GM12875 (cell line): Measurements from ENCODE around the gene DOCK8.

Experiments used
- H3K4me3 ChIP-seq: one replicate; pipeline ENCODE4 v1.5.1; 2011; ENCODE audit warnings: low read depth, low read length, control low read depth
- CTCF ChIP-seq: IDR thresholded peaks from 2 replicates; pipeline ENCODE4 v1.5.1; 2011; ENCODE audit warnings: low read depth, mild to moderate bottlenecking, control low read depth, inconsistent platforms, low read length, moderate library complexity, borderline replicate concordance; ENCODE audit not compliant: insufficient read depth

The DOCK8 gene

DNA sequence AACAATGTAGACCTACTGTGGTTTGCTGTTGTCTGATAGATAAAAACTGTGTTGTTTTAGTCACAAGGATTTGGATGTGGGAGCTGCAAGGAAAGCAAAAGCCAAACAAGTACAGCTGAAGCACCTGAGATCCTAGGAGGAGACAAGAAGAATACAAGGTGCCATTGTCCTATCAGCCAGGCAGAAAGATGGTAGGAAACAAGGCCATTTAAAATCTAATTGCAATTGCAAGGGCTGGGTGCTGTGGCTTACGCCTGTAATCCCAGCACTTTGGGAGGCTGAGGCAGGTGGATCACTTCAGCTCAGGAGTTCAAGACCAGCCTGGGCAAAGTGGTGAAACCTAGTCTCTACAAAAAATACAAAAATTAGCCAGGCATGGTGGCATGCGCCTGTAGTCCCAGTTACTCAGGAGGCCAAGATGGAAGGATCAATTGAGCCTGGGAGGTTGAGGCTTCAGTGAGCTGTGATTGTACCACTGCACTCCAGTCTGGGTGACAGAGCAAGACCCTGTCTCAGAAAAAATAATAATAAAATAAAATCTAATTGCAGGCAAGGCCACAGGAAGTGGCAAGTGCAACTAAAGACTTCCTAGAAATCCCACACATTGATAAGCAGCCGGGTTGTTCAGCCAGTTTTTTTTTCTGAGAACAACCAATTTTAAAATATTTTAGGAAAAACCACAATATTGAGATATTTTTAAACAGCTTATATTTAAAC is 22.6 kb downstream of the DOCK8 start:
- no peak for TF ChIP-seq CTCF
- H3K4me3 ChIP-seq, result no peak overlapping the region

GRCh38 chr9:237858-238345 is 23.2 kb downstream of the DOCK8 start:
- no peak for TF ChIP-seq CTCF
- no peak overlapping the region for H3K4me3 ChIP-seq

- TF ChIP-seq CTCF, result no peak
- no peak overlapping the region for H3K4me3 ChIP-seq
Observed at GRCh38 chr9:242461-243080, 27.9 kb downstream of the DOCK8 start.

- H3K4me3 ChIP-seq, result no peak overlapping the region
- no peak for TF ChIP-seq CTCF
Observed at GRCh38 chr9:248278-248961, 33.8 kb downstream of the DOCK8 start.

GRCh38 chr9:249025-249424 is 34.4 kb downstream of the DOCK8 start:
- no peak overlapping the region for H3K4me3 ChIP-seq
- TF ChIP-seq CTCF, result no peak

DNA sequence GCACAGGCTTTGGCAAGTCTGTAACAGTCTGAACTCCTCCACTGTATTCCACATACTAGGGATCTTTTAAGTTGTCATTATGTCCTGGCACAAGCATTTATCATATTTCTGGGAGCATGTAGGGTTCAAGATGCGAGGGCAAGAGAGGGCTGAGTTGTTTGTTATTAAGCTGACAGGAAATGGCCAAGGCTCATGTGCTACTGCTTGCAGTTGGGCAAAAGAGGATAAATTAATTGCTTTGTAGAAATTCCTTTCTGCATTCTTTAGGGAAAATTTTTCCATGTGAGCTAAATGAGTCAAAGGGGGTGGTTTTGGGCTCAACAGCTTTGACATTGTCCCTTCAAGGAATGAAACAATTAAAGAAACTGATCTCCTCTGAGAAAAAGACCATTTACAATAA is 35.4 kb downstream of the DOCK8 start:
- no peak overlapping the region for H3K4me3 ChIP-seq
- TF ChIP-seq CTCF, result no peak
